Astrocyte (in vitro differentiated cells and primary cell): ENCODE data around the gene YIF1A. TPM values are rescaled to one million over a fixed set of nuclear protein-coding genes. Genes with fewer than 3 reads are reported as not detected.

Source experiments
- DNase-seq: peaks from one replicate; pipeline ENCODE4 v3.0.0-alpha.2; 2010; ENCODE audit warnings: low read depth
- FAIRE-seq: peaks from 2 replicates; lab custom pipeline; 2011; peaks lifted over from hg19 to GRCh38; lab: Jason Lieb, UNC
- H2AFZ ChIP-seq: 2 replicates; pipeline ENCODE4 v1.6.0; 2012; ENCODE audit warnings: low read depth, low read length, inconsistent platforms
- H3K27ac ChIP-seq: 2 replicates; pipeline ENCODE4 v1.5.1; 2011; ENCODE audit warnings: low read depth, low read length, inconsistent platforms
- H3K27me3 ChIP-seq: 2 replicates; pipeline ENCODE4 v1.6.0; 2011; ENCODE audit warnings: low read length, inconsistent platforms; ENCODE audit not compliant: insufficient read depth
- H3K36me3 ChIP-seq: 2 replicates; pipeline ENCODE4 v1.5.1; 2011; ENCODE audit warnings: low read length, inconsistent platforms; ENCODE audit not compliant: insufficient read depth
- H3K4me1 ChIP-seq: 2 replicates; pipeline ENCODE4 v1.5.1; 2011; ENCODE audit warnings: low read length, inconsistent platforms; ENCODE audit not compliant: insufficient read depth
- H3K4me2 ChIP-seq: 2 replicates; pipeline ENCODE4 v1.6.0; 2012; ENCODE audit warnings: low read length, inconsistent platforms
- H3K4me3 ChIP-seq: 2 replicates; pipeline ENCODE4 v1.5.1; 2011; ENCODE audit warnings: low read depth, mild to moderate bottlenecking, low read length, inconsistent platforms; ENCODE audit not compliant: insufficient read depth
- H3K79me2 ChIP-seq: 2 replicates; pipeline ENCODE4 v1.6.0; 2012; ENCODE audit warnings: mild to moderate bottlenecking, low read length, inconsistent platforms; ENCODE audit not compliant: insufficient read depth
- H3K9ac ChIP-seq: 2 replicates; pipeline ENCODE4 v1.6.0; 2012; ENCODE audit warnings: mild to moderate bottlenecking, low read length, inconsistent platforms
- H3K9me3 ChIP-seq: 2 replicates; pipeline ENCODE4 v1.5.1; 2012; ENCODE audit warnings: low read depth, mild to moderate bottlenecking, low read length, inconsistent platforms; ENCODE audit not compliant: insufficient read depth
- H4K20me1 ChIP-seq: 2 replicates; pipeline ENCODE4 v1.6.0; 2012; ENCODE audit warnings: low read length, inconsistent platforms; ENCODE audit not compliant: insufficient read depth
- H3K27ac Mint-ChIP-seq: one replicate; pipeline ENCODE4 v1.8.0; 2021; ENCODE audit warnings: mild to moderate bottlenecking, mixed read lengths; ENCODE audit not compliant: unreplicated experiment
- H3K27me3 Mint-ChIP-seq: one replicate; pipeline ENCODE4 v1.8.0; 2021; ENCODE audit warnings: low read depth, mixed read lengths; ENCODE audit not compliant: unreplicated experiment
- H3K36me3 Mint-ChIP-seq: one replicate; pipeline ENCODE4 v1.8.0; 2021; ENCODE audit warnings: low read depth, mixed read lengths; ENCODE audit not compliant: unreplicated experiment
- H3K4me1 Mint-ChIP-seq: one replicate; pipeline ENCODE4 v1.8.0; 2021; ENCODE audit warnings: low read depth, mixed read lengths; ENCODE audit not compliant: unreplicated experiment
- H3K4me3 Mint-ChIP-seq: one replicate; pipeline ENCODE4 v1.8.0; 2021; ENCODE audit warnings: mild to moderate bottlenecking, moderate library complexity, mixed read lengths; ENCODE audit not compliant: unreplicated experiment
- H3K9me3 Mint-ChIP-seq: one replicate; pipeline ENCODE4 v1.8.0; 2021; ENCODE audit warnings: mild to moderate bottlenecking, mixed read lengths; ENCODE audit not compliant: unreplicated experiment
- CTCF ChIP-seq: IDR thresholded peaks from 2 replicates; pipeline ENCODE4 v1.5.1; 2011; ENCODE audit warnings: low read depth, mild to moderate bottlenecking, inconsistent platforms, low read length, moderate library complexity; ENCODE audit not compliant: insufficient read depth
- EZH2 ChIP-seq: IDR thresholded peaks from 2 replicates; pipeline ENCODE4 v1.6.1; 2012; ENCODE audit warnings: mild to moderate bottlenecking, low read length, inconsistent platforms; ENCODE audit not compliant: insufficient read depth
- total RNA-seq: library from RNA; stranded (reverse); gene quantifications from 2 replicates; pipeline ENCODE4 v1.2.1, GENCODE V29; 2021

The YIF1A gene
- total RNA-seq, 1 donor from 2014 or later: 129 TPM

GRCh38 chr11:66317723-66318599, 29.0 kb upstream of the YIF1A start:
- FAIRE-seq (no peak), DNase-seq (no peak)
- H3K9me3 Mint-ChIP-seq: peaks cover 16% of the 10 kb centered on the region
- Histone ChIP-seq H3K79me2 (peaks cover 32% of the 10 kb centered on the region), H3K9me3 (no peaks in the 10 kb centered on the region), H3K4me1 (peaks cover 44% of the 10 kb centered on the region), H3K27me3 (no peaks in the 10 kb centered on the region), H3K4me2 (peak overlapping the region; percentile 81), H3K9ac (peak overlapping the region; percentile 80), H3K4me3 (no peak overlapping the region), H2AFZ (peak overlapping the region; percentile 64), H4K20me1 (peaks cover 15% of the 10 kb centered on the region), H3K27ac (peak overlapping the region; percentile 84), H3K36me3 (no peaks in the 10 kb centered on the region)
- no peak for TF ChIP-seq CTCF
- TF ChIP-seq EZH2: no peak
- peaks cover 32% of the 10 kb centered on the region for H3K4me1 Mint-ChIP-seq
- H3K27me3 Mint-ChIP-seq: peaks cover 2% of the 10 kb centered on the region
- H3K27ac Mint-ChIP-seq: peak overlapping the region; percentile 88
- no peak overlapping the region for H3K4me3 Mint-ChIP-seq
- peaks cover 8% of the 10 kb centered on the region for H3K36me3 Mint-ChIP-seq

- DNase-seq (no peak), FAIRE-seq (no peak)
- H3K36me3 Mint-ChIP-seq: peaks cover 8% of the 10 kb centered on the region
- H3K27ac Mint-ChIP-seq: peak overlapping the region; percentile 88
- H3K27ac ChIP-seq: peak overlapping the region; percentile 84
- H3K27me3 ChIP-seq: no peaks in the 10 kb centered on the region
- H2AFZ ChIP-seq: peak overlapping the region; percentile 64
- H3K9ac ChIP-seq: peak overlapping the region; percentile 80
- H3K79me2 ChIP-seq: peaks cover 32% of the 10 kb centered on the region
- peaks cover 2% of the 10 kb centered on the region for H3K27me3 Mint-ChIP-seq
- TF ChIP-seq CTCF (no peak), EZH2 (no peak)
- H3K4me1 Mint-ChIP-seq: peaks cover 32% of the 10 kb centered on the region
- H3K9me3 ChIP-seq: no peaks in the 10 kb centered on the region
- no peak overlapping the region for H3K4me3 ChIP-seq
- no peaks in the 10 kb centered on the region for H3K36me3 ChIP-seq
- peak overlapping the region; percentile 64 for H3K4me3 Mint-ChIP-seq
- peaks cover 15% of the 10 kb centered on the region for H4K20me1 ChIP-seq
- H3K4me2 ChIP-seq: peak overlapping the region; percentile 81
- peaks cover 16% of the 10 kb centered on the region for H3K9me3 Mint-ChIP-seq
- peaks cover 46% of the 10 kb centered on the region for H3K4me1 ChIP-seq
Observed at GRCh38 chr11:66317322-66317722, 28.4 kb upstream of the YIF1A start.

- Histone ChIP-seq H3K4me3 (peak within 1 kb of the TSS; percentile 48), H3K9me3 (no peaks in the 10 kb centered on the region), H3K4me2 (peak within 1 kb of the TSS; percentile 81), H3K36me3 (no peaks in the 10 kb centered on the region), H3K4me1 (peaks cover 51% of the 10 kb centered on the region), H3K27ac (peak within 1 kb of the TSS; percentile 84), H2AFZ (peak within 1 kb of the TSS; percentile 64), H4K20me1 (peaks cover 15% of the 10 kb centered on the region), H3K9ac (peak within 1 kb of the TSS; percentile 80), H3K27me3 (no peaks in the 10 kb centered on the region), H3K79me2 (peaks cover 32% of the 10 kb centered on the region)
- peak within 1 kb of the TSS; percentile 64 for H3K4me3 Mint-ChIP-seq
- FAIRE-seq (no peak), DNase-seq (no peak)
- H3K27me3 Mint-ChIP-seq: peaks cover 2% of the 10 kb centered on the region
- TF ChIP-seq CTCF: no peak
- TF ChIP-seq EZH2: no peak
- H3K27ac Mint-ChIP-seq: peak within 1 kb of the TSS; percentile 88
- H3K36me3 Mint-ChIP-seq: peaks cover 8% of the 10 kb centered on the region
- peaks cover 32% of the 10 kb centered on the region for H3K4me1 Mint-ChIP-seq
- H3K9me3 Mint-ChIP-seq: peaks cover 16% of the 10 kb centered on the region
Observed at GRCh38 chr11:66316849-66317251, 27.9 kb upstream of the YIF1A start, which contains the start of gene CD248. TSS of gene CD248 (minus strand) at chr11:66317044. CDS start at chr11:66317027, 17 bp downstream.
